ENCODE measurements around the gene CLSTN1.

CLSTN1 gene

GRCh38 chr1:9778905-9779304, 44.9 kb downstream of the CLSTN1 start:
- H3K9ac ChIP-seq (ENCODE audit: low read length), result no peak overlapping the region
- no peaks in the 10 kb centered on the region for H4K20me1 ChIP-seq (ENCODE audit: insufficient read depth, low read length)
- no peaks in the 10 kb centered on the region for H3F3A ChIP-seq (ENCODE audit: insufficient read depth, low read length)
- no peak overlapping the region for H3K4me3 ChIP-seq (ENCODE audit: low read depth, low read length, poor library complexity, severe bottlenecking)
- H3K4me2 ChIP-seq (ENCODE audit: low read length), result no peak overlapping the region
- peaks cover 61% of the 10 kb centered on the region for H3K4me1 ChIP-seq (ENCODE audit: insufficient read depth, low read length, severe bottlenecking)
- no peaks in the 10 kb centered on the region for H3K27me3 ChIP-seq (ENCODE audit: insufficient read depth, low read length)
- no peak overlapping the region for H2AFZ ChIP-seq (ENCODE audit: low read length)
- peak overlapping the region; percentile 99 for H3K27ac ChIP-seq (ENCODE audit: low read depth, low read length, poor library complexity, severe bottlenecking)
- no peak for TF ChIP-seq EZH2 (IDR thresholded peaks at IDR 0.05; ENCODE audit: borderline replicate concordance, low read length)
- TF ChIP-seq CTCF (IDR thresholded peaks at IDR 0.05; ENCODE audit: low read length), result no peak
- no peaks in the 10 kb centered on the region for H3K9me3 ChIP-seq (ENCODE audit: low read length)
- H3K36me3 ChIP-seq (ENCODE audit: insufficient read depth, low read length), result peaks cover 40% of the 10 kb centered on the region
- no peaks in the 10 kb centered on the region for H3K9me2 ChIP-seq (ENCODE audit: low read depth, low read length)
- H3K79me2 ChIP-seq (ENCODE audit: insufficient read depth, low read length), result peaks cover 94% of the 10 kb centered on the region

- Histone ChIP-seq H3K27me3 (ENCODE audit: insufficient read depth, low read length) (no peaks in the 10 kb centered on the region), H3K4me3 (ENCODE audit: low read depth, low read length, poor library complexity, severe bottlenecking) (no peak overlapping the region), H3K9me3 (ENCODE audit: low read length) (no peaks in the 10 kb centered on the region), H3K9me2 (ENCODE audit: low read depth, low read length) (no peaks in the 10 kb centered on the region), H3K36me3 (ENCODE audit: insufficient read depth, low read length) (peaks cover 61% of the 10 kb centered on the region), H3K9ac (ENCODE audit: low read length) (no peak overlapping the region), H3K27ac (ENCODE audit: low read depth, low read length, poor library complexity, severe bottlenecking) (no peak overlapping the region), H2AFZ (ENCODE audit: low read length) (no peak overlapping the region), H3K4me1 (ENCODE audit: insufficient read depth, low read length, severe bottlenecking) (peaks cover 39% of the 10 kb centered on the region), H4K20me1 (ENCODE audit: insufficient read depth, low read length) (no peaks in the 10 kb centered on the region), H3F3A (ENCODE audit: insufficient read depth, low read length) (peaks cover 1% of the 10 kb centered on the region; the same call in 1 of the 2 replicates), H3K79me2 (ENCODE audit: insufficient read depth, low read length) (peaks cover 90% of the 10 kb centered on the region), H3K4me2 (ENCODE audit: low read length) (no peak overlapping the region)
- TF ChIP-seq EZH2 (IDR thresholded peaks at IDR 0.05; ENCODE audit: borderline replicate concordance, low read length) (no peak), CTCF (IDR thresholded peaks at IDR 0.05; ENCODE audit: low read length) (no peak)
Observed at GRCh38 chr1:9776685-9777084, 47.1 kb downstream of the CLSTN1 start.

- H3K9me2 ChIP-seq (ENCODE audit: low read depth, low read length), result no peaks in the 10 kb centered on the region
- H3K27ac ChIP-seq (ENCODE audit: low read depth, low read length, poor library complexity, severe bottlenecking), result no peak overlapping the region
- peaks cover 74% of the 10 kb centered on the region for H3K36me3 ChIP-seq (ENCODE audit: insufficient read depth, low read length)
- H2AFZ ChIP-seq (ENCODE audit: low read length), result no peak overlapping the region
- peaks cover 9% of the 10 kb centered on the region; the same call in 1 of the 2 replicates for H3F3A ChIP-seq (ENCODE audit: insufficient read depth, low read length)
- H3K4me1 ChIP-seq (ENCODE audit: insufficient read depth, low read length, severe bottlenecking), result peaks cover 22% of the 10 kb centered on the region
- no peaks in the 10 kb centered on the region for H3K9me3 ChIP-seq (ENCODE audit: low read length)
- H3K27me3 ChIP-seq (ENCODE audit: insufficient read depth, low read length), result no peaks in the 10 kb centered on the region
- no peak overlapping the region for H3K4me3 ChIP-seq (ENCODE audit: low read depth, low read length, poor library complexity, severe bottlenecking)
- no peaks in the 10 kb centered on the region for H4K20me1 ChIP-seq (ENCODE audit: insufficient read depth, low read length)
- TF ChIP-seq EZH2 (IDR thresholded peaks at IDR 0.05; ENCODE audit: borderline replicate concordance, low read length), result no peak
- no peak for TF ChIP-seq CTCF (IDR thresholded peaks at IDR 0.05; ENCODE audit: low read length)
- H3K4me2 ChIP-seq (ENCODE audit: low read length), result no peak overlapping the region
- H3K9ac ChIP-seq (ENCODE audit: low read length), result no peak overlapping the region
- H3K79me2 ChIP-seq (ENCODE audit: insufficient read depth, low read length), result peaks cover 74% of the 10 kb centered on the region
Observed at GRCh38 chr1:9774712-9775679, 48.8 kb downstream of the CLSTN1 start.

Data from OCI-LY1 (cell line).